Adrenal gland (tissue), 5 donors: ENCODE data around the gene COPS3.

ENCODE experiments used
- POLR2A ChIP-seq, 2 donors: fragments of 450-650 bp; IDR thresholded peaks; one replicate each; pipeline ENCODE4 v1.6.1; 2017; ENCODE audit warnings: antibody characterized with exemption in 2 of 2, mild to moderate bottlenecking in 2 of 2, moderate library complexity in 1 of 2
- TF ChIP-seq, protein P1 (sequence below), 6 experiments: fragments of 450-650 bp in 4 of 6; fragments of 200-600 bp in 2 of 6; sonication (generic) in 1 of 6; IDR thresholded peaks; 1 replicate in 5 of 6; 2 replicates in 1 of 6; pipeline versions ENCODE4 v1.5.1 to v1.8.0; 2016 to 2021; ENCODE audit warnings: antibody characterized with exemption in 6 of 6, mild to moderate bottlenecking in 2 of 6, moderate library complexity in 1 of 6
- donor health status: DM: no; HTN: no; CAD: no.

- TF ChIP-seq, protein P1, sequence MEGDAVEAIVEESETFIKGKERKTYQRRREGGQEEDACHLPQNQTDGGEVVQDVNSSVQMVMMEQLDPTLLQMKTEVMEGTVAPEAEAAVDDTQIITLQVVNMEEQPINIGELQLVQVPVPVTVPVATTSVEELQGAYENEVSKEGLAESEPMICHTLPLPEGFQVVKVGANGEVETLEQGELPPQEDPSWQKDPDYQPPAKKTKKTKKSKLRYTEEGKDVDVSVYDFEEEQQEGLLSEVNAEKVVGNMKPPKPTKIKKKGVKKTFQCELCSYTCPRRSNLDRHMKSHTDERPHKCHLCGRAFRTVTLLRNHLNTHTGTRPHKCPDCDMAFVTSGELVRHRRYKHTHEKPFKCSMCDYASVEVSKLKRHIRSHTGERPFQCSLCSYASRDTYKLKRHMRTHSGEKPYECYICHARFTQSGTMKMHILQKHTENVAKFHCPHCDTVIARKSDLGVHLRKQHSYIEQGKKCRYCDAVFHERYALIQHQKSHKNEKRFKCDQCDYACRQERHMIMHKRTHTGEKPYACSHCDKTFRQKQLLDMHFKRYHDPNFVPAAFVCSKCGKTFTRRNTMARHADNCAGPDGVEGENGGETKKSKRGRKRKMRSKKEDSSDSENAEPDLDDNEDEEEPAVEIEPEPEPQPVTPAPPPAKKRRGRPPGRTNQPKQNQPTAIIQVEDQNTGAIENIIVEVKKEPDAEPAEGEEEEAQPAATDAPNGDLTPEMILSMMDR (IDR thresholded peaks at IDR 0.05) = no peak
- peak in 1 of 2 donors; percentile 23 for TF ChIP-seq POLR2A (IDR thresholded peaks at IDR 0.05)
Measured at GRCh38 chr17:17204041-17204591, 76.9 kb downstream of the COPS3 start.
